GM12874 (cell line): Measurements from ENCODE around the gene MATN1.

Experiments used
- CTCF ChIP-seq: IDR thresholded peaks from 2 replicates; pipeline ENCODE4 v1.5.1; 2011; ENCODE audit warnings: low read depth, mild to moderate bottlenecking, control low read depth, low read length, moderate library complexity; ENCODE audit not compliant: insufficient read depth

Gene MATN1

GRCh38 chr1:30745834-30746208, 22.4 kb upstream of the MATN1 start:
- no peak for TF ChIP-seq CTCF

GRCh38 chr1:30745156-30745833, 21.9 kb upstream of the MATN1 start:
- TF ChIP-seq CTCF = no peak

GRCh38 chr1:30744060-30744756, 20.8 kb upstream of the MATN1 start:
- TF ChIP-seq CTCF = no peak

GRCh38 chr1:30743584-30744059, 20.2 kb upstream of the MATN1 start:
- TF ChIP-seq CTCF = no peak

GRCh38 chr1:30742963-30743559, 19.7 kb upstream of the MATN1 start:
- TF ChIP-seq CTCF = no peak

- no peak for TF ChIP-seq CTCF
Observed at GRCh38 chr1:30742300-30742962, 19.0 kb upstream of the MATN1 start.
